Vagina (tissue), 2 donors: ENCODE results near the gene CHRM4.

Experiments
- CTCF ChIP-seq, 3 experiments: fragments of 450-650 bp in 2 of 3; fragments of 200-600 bp in 1 of 3; sonication (generic) in 1 of 3; IDR thresholded peaks; one replicate each; pipeline ENCODE4 v1.5.1; 2017 to 2019; ENCODE audit warnings: antibody characterized with exemption in 3 of 3, mild to moderate bottlenecking in 2 of 3, moderate library complexity in 2 of 3
- POLR2A ChIP-seq, 2 donors: fragments of 450-650 bp; IDR thresholded peaks; one replicate each; pipeline ENCODE4 v1.6.1; 2017; ENCODE audit warnings: antibody characterized with exemption in 2 of 2, mild to moderate bottlenecking in 2 of 2, moderate library complexity in 2 of 2

- TF ChIP-seq CTCF (IDR thresholded peaks at IDR 0.05) (no peak), POLR2A (IDR thresholded peaks at IDR 0.05) (no peak)
Observed at GRCh38 chr11:46435679-46436078, 44.1 kb upstream of the CHRM4 start.
